Mononuclear cell (primary cell): ENCODE data around the gene RAD51AP1. TPM values are rescaled to one million over a fixed set of nuclear protein-coding genes. Genes with fewer than 3 reads are reported as not detected.

Experiments
- H3K27me3 ChIP-seq: 2 replicates; pipeline ENCODE4 v1.6.0; 2011; ENCODE audit warnings: low read length, control low read depth; ENCODE audit not compliant: insufficient read depth
- H3K4me1 ChIP-seq: 2 replicates; pipeline ENCODE4 v1.5.1; 2011; ENCODE audit warnings: mild to moderate bottlenecking, low read length, control low read depth; ENCODE audit not compliant: insufficient read depth
- H3K4me3 ChIP-seq: 2 replicates; pipeline ENCODE4 v1.5.1; 2011; ENCODE audit warnings: mild to moderate bottlenecking, low read length, moderate library complexity
- H3K9me3 ChIP-seq: 2 replicates; pipeline ENCODE4 v1.5.1; 2011; ENCODE audit warnings: low read depth, mild to moderate bottlenecking, control low read depth, low read length
- total RNA-seq: library from RNA; depleted of rRNA; stranded (reverse); fragments of >200 nt; gene quantifications from one replicate; pipeline ENCODE4 v1.2.3, GENCODE V29; 2012

The RAD51AP1 gene
- total RNA-seq, 1 donor, result 1.0 TPM

DNA sequence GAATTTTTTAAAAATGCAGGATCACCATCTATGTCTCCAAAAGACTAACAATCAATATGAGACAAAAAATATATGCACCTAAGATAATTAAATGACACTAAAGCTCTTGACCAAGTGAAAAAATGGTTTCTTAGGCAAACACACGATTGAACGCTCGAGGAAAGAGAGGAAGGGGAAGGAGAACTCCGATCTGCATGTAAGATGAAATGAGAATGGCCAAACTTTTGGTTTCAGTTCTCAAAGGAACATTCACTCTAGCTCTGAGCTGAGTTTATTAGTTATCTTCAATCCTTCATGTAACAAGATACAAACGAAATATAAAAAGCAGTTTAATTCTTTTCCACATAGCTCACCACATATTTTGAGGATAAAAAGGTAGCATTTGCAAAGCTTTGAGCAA, 26.1 kb downstream of the RAD51AP1 start:
- Histone ChIP-seq H3K27me3 (no peaks in the 10 kb centered on the region), H3K9me3 (no peaks in the 10 kb centered on the region), H3K4me1 (peaks cover 71% of the 10 kb centered on the region), H3K4me3 (no peak overlapping the region)

DNA sequence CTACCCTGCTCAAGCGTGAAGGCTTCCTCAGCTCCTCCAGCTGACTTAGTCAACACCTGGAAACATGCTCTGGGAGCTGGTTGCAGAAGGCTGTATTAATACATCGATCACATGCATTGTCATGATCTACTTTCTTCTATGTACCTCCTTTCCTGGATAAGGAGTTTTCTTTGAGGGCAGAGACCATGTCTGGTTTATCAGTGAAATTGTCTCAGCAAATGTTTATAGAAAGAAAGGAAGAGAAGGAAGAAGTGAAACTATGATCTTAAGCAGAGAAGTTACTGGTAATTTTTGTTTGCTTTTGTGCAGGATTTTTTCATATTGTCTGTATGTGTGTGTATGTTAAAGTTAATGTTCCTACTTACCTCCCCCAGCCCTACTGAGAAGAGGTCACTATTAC, 27.8 kb downstream of the RAD51AP1 start:
- Histone ChIP-seq H3K27me3 (no peaks in the 10 kb centered on the region), H3K4me3 (no peak overlapping the region), H3K9me3 (no peaks in the 10 kb centered on the region), H3K4me1 (peaks cover 71% of the 10 kb centered on the region)

DNA sequence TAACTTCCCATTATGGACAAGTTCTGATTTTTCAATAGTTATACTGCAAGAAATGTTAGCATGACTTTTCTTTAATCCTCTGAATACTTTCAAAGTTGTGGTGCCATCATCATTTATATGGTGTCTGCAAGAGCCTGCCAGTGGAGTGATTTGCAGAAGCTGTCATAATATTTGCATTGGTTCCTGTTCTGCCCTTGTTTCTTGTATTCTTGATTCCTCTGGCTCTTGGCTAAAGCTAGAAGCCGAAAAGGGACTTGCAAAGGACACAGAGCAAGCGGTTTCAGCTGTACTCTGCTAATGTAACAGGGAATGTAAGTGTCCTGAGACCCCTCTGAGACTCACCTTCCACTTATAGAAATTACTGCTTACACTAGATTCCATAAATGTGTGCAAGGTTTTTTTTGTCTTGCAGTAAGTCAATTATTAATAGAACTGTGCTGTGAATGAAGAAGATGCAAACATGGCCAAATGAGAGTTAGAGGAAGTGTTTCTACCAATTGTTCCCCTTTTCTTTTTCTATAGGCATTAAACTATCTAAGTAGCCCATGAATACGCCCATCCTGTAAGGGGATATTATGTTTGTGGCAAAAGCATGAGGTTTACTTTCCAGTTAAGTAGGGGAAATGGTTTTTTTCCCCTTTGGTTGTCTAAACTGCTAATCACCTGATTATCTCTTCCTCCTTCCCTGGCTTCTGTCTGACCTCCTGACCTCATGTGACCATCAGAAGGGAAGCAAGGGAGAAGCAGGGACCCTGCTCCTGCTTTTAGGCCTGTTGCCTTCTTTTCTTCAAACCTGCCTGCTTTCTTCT, 28.6 kb downstream of the RAD51AP1 start:
- H3K4me3 ChIP-seq, result no peak overlapping the region

DNA sequence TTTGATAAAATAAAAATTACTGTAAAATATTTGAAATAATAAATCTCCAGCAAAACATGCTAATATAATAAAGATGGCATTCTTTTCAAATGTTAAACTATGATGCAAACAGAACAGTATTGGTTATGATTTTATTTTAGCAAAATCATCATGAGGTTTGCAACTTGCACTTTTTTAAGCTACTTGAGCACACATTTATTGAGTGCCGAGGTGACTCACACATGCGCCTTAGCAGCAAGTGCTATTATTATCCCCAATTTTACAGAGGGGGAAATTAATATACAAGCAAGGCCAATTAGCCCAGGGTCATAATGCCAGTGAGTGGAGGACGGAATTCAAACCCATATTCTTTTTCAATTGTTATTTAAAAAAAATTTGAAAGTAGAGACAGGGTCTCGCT, 30.6 kb downstream of the RAD51AP1 start:
- no peaks in the 10 kb centered on the region for H3K27me3 ChIP-seq
- peaks cover 48% of the 10 kb centered on the region for H3K4me1 ChIP-seq
- H3K9me3 ChIP-seq, result no peaks in the 10 kb centered on the region
- H3K4me3 ChIP-seq, result no peak overlapping the region

More for the DNA sequence above, 28.6 kb downstream of the RAD51AP1 start:
- no peaks in the 10 kb centered on the region for H3K27me3 ChIP-seq
- H3K9me3 ChIP-seq, result no peaks in the 10 kb centered on the region
- H3K4me1 ChIP-seq, result peaks cover 63% of the 10 kb centered on the region

DNA sequence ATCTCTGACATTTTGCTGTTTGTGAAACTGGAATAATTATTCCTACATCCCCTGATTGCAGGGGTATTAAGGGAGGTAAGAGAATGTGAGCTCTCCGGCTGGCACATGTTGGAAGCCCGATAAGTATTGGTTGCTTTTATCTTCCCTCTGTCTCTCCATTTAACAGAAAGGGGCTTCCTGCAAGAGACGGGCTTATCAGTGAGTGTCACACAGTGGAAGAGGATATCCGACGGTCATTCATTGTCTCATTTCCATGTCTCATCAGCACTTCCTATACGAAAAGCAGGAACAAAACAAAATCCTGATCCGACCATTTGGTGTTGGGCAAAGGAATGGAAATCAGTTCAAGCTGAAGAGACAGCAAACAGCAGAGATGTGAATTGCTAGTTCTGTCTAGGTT, 34.0 kb downstream of the RAD51AP1 start:
- Histone ChIP-seq H3K4me1 (peaks cover 18% of the 10 kb centered on the region), H3K4me3 (no peak overlapping the region), H3K9me3 (no peaks in the 10 kb centered on the region), H3K27me3 (no peaks in the 10 kb centered on the region)

DNA sequence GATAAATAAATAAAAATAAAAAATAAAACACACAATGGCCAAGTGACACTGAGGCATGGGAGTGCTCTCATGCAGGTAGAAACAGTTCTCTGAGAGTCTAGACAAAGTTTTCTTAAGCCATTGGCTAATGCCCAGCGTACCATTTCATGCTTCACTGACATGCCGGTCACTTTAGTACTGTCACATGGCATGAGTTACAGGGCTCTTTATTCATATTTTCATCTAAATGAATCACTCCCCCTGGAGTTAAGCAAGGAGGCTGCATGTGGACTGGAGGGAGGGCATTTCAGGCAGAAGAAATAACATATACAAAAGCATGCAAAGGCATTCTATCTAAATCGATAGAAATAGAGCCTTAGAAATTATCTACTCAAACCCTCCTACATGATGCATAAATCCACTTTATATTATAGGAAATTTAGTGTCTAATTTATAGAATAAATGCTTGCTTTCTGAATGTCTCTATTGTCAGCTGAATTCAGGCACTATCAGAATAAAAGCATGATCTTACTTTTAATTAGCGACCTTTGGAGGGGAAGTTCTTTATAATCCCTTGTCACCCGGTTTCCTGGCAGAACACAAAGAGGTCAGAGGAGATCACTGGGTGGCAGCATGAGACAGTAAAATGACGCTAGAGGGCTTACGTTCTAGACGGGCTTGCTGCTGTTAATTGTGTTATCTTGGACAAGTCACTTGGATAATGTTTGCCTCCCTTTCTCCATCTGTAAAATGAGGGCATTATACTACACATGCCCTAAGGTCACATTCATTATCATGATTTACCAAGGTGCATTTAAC, 40.8 kb downstream of the RAD51AP1 start:
- no peaks in the 10 kb centered on the region for H3K27me3 ChIP-seq
- H3K9me3 ChIP-seq, result no peaks in the 10 kb centered on the region
- H3K4me1 ChIP-seq, result no peaks in the 10 kb centered on the region
- no peak overlapping the region for H3K4me3 ChIP-seq

DNA sequence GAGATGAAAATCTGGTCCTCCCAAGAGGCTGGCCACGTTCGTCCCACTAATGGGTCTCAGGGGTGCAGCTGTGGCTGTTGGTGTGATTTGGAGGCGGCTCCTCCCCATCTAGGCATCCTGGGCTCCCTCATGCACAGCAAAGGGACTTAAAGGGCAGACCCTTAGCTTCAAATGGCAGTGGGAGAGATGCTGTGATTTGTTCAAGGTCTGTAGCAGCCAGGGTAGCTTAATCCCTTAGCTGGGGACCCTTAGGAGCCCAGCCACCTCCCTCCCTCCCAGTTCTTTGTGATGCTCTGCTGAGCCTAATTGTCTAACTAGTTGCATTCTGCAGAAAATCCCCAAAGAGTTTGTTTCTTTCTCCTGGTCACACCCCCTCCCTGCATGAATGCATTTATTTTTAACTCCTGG, 41.6 kb downstream of the RAD51AP1 start:
- no peaks in the 10 kb centered on the region for H3K27me3 ChIP-seq
- H3K4me3 ChIP-seq, result no peak overlapping the region
- no peaks in the 10 kb centered on the region for H3K9me3 ChIP-seq
- H3K4me1 ChIP-seq, result no peaks in the 10 kb centered on the region

DNA sequence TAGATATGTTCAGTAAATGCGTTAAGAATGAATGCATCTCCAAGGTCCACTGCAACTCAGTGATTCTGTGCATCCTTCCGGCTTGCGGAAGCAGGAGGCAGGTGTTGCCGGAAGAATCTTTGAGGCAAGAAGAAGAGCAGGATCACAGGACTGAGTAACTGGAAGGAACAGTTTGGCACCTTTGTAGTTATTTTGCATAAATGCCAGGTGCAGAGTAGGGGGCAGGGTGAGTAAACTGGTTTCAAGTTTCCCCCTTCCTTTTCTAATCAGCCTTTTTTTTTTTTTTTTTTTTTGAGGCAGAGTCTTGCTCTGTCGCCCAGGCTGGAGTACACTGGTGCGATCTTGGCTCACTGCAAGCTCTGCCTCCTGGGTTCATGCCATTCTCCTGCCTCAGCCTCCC, 45.6 kb downstream of the RAD51AP1 start:
- Histone ChIP-seq H3K27me3 (no peaks in the 10 kb centered on the region), H3K4me1 (no peaks in the 10 kb centered on the region), H3K4me3 (no peak overlapping the region), H3K9me3 (no peaks in the 10 kb centered on the region)

DNA sequence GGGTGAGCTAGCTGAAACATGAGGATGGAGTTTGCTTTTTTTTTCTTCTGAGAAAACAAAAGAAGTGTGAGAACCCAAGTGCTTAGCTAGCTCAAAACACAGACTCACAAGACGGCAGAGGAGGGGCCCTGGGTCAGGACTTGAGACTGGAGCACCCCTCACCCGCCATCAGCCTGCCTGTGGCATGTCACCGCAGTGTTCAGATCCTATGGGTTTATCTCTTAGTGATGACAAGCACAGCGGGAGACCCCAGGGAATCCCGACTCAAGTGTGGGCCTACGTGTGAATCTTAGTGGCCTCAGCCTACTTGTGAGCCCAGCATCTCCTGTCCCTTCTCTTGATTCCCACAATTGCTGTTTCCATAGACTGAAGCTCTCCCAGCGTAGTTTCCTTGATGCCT, 46.2 kb downstream of the RAD51AP1 start:
- Histone ChIP-seq H3K4me3 (no peak overlapping the region), H3K9me3 (no peaks in the 10 kb centered on the region), H3K27me3 (no peaks in the 10 kb centered on the region), H3K4me1 (no peaks in the 10 kb centered on the region)

DNA sequence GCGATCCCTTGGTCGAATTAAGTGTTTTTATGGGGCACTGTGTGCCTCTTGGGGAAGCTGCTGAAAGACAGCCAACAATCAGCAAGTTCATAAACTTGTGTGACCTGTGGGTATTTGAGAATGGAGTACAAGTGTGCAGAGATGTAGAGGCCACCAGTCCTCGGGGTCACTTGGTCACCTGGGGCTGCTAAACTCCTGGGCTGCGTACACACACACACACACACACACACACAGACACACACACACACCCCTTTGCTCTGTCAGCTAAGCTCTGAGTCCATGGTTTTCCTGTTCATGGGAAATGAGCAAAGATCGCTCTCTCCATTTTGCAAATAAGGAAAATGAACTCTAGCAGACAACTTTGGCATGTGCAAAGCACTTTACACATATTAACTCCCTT, 47.8 kb downstream of the RAD51AP1 start:
- Histone ChIP-seq H3K9me3 (no peaks in the 10 kb centered on the region), H3K4me3 (no peak overlapping the region), H3K4me1 (no peaks in the 10 kb centered on the region), H3K27me3 (no peaks in the 10 kb centered on the region)

DNA sequence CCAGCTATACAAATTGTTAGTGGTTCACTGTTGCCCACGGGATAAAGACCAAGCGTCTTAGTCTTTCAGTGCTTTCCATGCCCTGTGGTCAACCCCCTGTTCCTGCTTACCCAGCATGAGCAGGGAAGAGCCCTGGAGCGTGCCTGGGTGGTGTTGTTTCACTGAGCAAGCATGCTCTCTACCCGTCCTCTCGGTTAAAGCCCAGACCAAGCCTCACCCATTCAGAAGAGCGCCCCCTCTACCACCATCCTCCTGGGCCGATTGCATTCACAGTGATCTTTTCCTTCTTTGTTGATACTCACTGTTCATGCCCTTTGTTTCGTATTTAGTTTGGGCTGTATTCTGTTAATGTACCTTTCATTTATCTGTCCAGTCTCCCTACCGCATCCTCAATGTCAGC, 48.4 kb downstream of the RAD51AP1 start:
- Histone ChIP-seq H3K4me1 (no peaks in the 10 kb centered on the region), H3K27me3 (no peaks in the 10 kb centered on the region), H3K9me3 (no peaks in the 10 kb centered on the region), H3K4me3 (no peak overlapping the region)

DNA sequence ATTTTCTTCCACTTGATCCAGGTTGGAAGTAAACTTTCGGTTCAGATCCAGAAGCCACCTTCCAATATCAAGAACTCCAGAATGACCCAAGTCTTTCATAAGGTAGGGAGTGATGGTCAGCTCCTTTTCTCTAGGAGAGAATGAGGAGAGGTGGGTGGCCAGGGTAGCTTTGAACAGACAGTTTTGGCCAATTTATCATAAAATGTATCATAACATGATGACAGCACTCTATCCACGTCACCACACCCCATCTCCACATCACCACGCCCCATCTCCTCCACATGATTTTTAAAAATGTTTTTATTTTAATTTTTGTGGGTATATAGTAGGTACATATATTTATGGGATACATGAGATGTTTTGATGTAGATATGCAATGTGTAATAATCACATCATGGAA, 50.2 kb downstream of the RAD51AP1 start:
- no peaks in the 10 kb centered on the region for H3K27me3 ChIP-seq
- H3K9me3 ChIP-seq, result no peaks in the 10 kb centered on the region

DNA sequence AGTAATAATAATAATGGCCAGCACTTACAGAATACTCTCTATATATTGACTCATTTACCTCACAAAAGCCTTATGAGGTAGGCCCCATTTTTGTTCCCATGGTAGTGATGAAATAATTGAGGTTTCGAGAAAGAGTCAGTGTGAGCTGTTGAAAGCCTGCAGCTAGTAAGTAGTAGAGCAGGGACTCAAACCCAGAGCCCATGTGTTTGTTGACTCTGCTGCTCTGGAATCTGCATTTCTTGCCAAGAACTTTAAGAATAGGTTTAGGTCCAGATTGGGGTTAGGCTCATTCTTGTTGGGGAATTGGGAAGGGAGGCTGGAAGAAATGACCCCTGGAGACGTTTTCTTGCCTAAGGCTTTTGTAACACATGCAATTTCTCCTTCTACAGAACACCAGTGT, 51.3 kb downstream of the RAD51AP1 start:
- no peak overlapping the region for H3K4me3 ChIP-seq
- no peaks in the 10 kb centered on the region for H3K4me1 ChIP-seq
- no peaks in the 10 kb centered on the region for H3K9me3 ChIP-seq
- no peaks in the 10 kb centered on the region for H3K27me3 ChIP-seq

More for the DNA sequence above, 50.2 kb downstream of the RAD51AP1 start:
- no peaks in the 10 kb centered on the region for H3K4me1 ChIP-seq
- H3K4me3 ChIP-seq, result no peak overlapping the region

DNA sequence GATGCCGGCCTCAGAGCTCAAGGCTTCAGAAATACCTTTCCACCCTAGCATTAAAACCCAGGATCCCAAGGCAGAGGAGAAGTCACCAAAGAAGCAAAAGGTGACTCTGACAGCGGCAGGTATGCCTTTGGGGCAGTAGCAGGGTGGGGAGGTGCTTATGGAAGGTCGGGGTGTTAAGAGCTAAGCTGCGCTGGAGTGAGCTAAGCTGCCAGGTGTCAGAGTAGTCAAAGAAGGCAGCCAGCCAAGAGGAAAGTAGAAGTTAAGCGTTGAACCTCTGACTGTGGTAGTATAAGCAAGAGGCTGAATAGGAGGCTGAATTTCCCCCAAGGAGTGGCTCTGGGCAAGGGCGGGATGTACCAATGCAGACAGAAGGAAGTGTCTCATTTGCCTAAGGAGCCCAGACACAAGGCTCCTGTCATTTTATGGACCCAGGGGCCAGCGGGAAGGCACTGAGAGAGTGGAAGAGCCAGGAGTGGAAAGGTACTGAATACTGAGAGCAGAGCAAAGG, 52.5 kb downstream of the RAD51AP1 start:
- Histone ChIP-seq H3K4me3 (no peak overlapping the region), H3K4me1 (no peaks in the 10 kb centered on the region), H3K9me3 (no peaks in the 10 kb centered on the region), H3K27me3 (no peaks in the 10 kb centered on the region)

DNA sequence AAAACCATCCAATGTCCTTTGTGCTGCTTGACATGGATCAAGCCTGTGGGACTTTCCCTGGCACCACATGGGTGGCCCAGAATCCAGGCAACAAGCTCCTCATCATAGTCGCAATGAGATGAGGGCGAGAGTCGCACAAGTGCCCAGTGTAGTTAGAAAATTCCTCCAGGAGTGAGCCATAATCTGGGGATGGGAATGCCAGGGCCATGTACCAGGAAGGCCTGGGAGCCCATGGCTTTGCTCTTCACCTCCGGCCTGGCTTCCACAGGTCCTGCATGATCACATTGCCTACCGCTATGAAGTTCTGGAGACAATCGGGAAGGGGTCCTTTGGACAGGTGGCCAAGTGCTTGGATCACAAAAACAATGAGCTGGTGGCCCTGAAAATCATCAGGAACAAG, 57.2 kb downstream of the RAD51AP1 start:
- Histone ChIP-seq H3K9me3 (no peaks in the 10 kb centered on the region), H3K4me1 (no peaks in the 10 kb centered on the region), H3K27me3 (no peaks in the 10 kb centered on the region), H3K4me3 (no peak overlapping the region)
